ENCODE results near the gene DNAJC3.
"Not testable (repeated sequence)": the region's sequence is repeated elsewhere in the genome, so short reads cannot be mapped to it uniquely, and the experiment has no call there.

DNAJC3 gene, protein sequence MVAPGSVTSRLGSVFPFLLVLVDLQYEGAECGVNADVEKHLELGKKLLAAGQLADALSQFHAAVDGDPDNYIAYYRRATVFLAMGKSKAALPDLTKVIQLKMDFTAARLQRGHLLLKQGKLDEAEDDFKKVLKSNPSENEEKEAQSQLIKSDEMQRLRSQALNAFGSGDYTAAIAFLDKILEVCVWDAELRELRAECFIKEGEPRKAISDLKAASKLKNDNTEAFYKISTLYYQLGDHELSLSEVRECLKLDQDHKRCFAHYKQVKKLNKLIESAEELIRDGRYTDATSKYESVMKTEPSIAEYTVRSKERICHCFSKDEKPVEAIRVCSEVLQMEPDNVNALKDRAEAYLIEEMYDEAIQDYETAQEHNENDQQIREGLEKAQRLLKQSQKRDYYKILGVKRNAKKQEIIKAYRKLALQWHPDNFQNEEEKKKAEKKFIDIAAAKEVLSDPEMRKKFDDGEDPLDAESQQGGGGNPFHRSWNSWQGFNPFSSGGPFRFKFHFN

DNA sequence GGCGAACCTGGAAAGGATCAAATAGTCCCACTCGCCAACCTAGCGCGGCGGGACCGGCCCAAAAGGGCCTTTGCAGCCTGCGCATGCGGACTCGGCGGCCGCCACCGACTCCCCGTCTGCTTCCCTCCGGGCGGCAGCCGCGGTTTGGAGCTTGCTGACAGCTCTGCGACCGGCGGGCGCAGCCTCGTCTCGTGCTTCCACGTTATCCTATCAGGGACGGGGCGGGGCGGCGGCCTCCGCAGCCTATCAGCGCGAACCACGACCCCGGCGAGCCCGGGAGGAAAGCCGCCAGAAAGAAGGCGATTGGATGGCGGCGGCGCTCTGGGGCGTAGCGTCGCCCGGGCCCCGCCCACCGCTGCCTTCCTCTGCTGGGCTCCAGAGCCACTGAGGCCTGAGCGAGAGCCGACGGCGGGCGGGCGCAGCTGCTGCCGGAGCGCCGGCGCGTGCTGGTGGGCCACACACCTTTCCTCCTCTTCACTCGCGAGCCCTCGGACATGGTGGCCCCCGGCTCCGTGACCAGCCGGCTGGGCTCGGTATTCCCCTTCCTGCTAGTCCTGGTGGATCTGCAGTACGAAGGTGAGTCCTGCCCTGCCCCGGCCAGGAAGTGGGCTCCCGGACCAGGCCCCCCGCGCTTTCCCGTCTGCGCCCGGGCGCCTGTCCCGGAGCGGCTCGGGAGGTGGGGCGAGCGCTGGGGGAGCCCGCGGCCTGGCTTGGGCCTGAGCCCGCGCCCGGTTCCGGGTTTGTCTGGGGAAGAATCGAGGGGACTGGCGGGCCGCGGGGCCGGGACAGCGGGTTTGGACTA is at the start of gene DNAJC3:
DNAJC3 (plus strand) TSS at position 378 of the 802 bp plus-strand sequence; CDS start at position 495, 117 bp downstream.
- peak; percentile 98 for DNase-seq (ENCODE audit: low read depth in 2 of 2)

DNA sequence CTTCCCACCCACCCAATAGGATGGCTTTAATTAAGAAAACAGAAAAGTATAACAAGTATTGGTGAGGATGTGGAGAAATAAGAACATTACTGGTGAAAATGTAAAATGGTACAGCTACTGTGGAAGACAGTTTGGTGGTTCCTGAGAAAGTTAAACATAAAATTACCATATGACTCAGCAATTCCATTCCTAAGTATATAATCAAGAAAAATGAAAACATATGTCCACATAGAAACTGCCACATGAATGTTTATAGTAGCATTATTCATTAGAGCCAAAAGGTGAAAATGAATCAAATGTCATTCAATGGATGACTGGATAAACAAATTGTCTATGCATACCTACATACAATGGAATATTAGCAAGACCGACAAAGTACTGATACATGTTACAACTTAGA is 49.3 kb upstream of the DNAJC3 start:
- DNase-seq (ENCODE audit: low read depth in 2 of 2), result no peak

DNA sequence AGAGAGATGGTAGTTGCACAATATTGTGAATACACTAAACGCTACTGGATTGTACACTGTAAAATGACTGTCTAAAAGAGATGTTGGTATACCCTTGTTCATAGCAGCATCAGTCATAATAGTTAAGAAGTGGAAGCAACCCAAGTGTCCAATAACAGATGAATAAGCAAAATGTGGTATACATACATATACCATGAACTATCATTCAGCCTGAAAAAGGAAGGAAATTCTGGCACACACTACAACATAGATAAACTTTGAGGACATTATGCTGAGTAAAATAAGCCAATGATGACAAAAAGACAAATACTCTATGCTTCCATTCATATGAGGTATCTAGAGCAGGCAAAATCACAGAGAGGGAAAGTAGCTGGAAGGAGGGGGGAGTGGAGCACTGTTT is 48.5 kb upstream of the DNAJC3 start:
- DNase-seq (ENCODE audit: low read depth in 2 of 2), result no peak

DNA sequence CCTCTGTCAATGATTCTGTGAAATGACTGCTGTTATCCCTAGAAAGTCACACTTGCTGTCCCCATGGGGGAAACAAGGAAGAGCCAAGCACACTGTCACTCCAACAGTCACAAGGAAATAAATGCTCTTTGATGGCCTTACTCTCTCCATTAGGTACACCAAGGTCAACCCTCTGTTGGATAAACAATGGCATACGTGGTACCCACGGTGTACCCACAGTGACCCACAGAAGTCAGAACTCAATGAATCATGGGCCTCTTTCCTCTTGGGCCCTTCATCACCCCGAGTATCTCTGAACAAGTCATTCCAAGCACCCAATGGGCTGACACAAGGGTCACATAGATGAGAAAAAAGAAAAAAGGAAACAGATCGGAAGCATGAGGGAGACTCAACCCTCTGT is 47.9 kb upstream of the DNAJC3 start:
- no peak for DNase-seq (ENCODE audit: low read depth in 2 of 2)

DNA sequence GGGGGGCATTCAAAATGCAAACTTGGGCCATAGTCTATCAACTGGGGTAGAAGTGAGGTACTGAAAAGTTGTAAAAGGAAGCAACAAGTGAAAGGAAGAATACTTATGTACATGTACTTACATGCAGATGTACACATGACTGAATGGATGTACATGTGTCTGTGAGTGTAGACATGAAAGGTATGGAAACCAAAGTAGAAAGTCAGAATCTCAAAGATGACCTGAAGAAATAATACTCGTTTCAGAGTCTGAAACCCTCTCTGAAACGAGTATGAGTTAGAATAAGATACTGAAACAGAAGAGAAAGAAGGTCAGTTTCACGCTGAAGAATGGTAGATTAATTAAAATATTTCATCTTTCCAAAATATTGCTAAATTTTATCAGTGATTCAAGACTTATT is 46.3 kb upstream of the DNAJC3 start:
- no peak for DNase-seq (ENCODE audit: low read depth in 2 of 2)

DNA sequence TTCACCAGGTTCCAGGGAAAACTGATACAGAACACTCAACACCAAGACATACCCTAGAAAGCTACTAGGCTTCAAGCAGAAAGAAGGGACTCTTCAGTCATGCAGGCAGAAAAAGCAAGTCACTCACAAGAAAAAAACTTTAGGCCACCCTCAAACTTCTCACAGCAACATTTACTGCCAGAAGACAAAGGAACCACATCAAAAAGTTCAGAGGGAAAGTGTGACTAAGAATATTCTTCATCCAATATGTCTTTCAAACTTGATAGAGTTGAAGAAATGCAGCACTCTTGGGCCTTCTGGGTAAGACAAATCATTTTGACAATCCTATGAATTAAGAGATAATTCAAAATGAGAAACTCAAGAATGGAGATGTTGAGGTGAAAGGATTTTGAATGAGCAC is 40.1 kb upstream of the DNAJC3 start:
- DNase-seq (ENCODE audit: low read depth in 2 of 2), result no peak

DNA sequence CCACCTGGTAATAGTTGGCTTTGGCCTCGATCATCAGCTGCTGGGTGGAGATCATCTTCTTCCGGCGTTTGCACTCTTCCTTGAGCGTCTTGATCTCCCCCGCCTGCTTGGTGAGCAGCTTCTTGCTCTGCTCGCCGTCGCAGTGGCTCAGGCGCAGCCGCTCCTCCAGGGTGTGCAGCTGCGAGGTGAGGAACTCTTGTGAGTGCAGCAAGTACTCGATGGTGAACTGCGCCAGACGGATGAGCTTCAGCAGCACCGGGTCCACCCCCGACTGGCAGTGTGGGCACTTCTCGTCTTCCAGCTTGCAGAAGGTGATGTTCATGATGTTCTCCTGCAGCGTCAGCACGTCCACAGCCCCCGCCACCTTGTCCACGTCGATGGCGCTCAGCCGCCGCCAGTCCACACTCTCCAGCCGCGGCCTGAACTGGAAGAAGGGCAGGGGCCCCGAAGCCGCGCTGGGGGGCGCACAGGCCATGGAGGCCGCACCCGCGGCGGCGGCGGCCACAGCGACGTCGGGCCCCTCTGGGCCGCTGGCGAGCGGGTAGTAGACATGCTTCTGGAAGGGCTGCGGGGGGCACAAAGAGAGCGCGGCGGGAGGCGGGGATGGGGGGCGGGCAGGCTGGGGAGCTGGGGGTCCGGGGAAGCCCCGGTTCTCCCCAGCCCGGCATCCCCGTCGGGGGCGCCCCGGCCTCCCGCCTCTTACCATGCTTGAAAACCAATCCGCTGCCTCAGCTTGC is 35.5 kb upstream of the DNAJC3 start:
- no peak for DNase-seq (ENCODE audit: low read depth in 2 of 2)

DNA sequence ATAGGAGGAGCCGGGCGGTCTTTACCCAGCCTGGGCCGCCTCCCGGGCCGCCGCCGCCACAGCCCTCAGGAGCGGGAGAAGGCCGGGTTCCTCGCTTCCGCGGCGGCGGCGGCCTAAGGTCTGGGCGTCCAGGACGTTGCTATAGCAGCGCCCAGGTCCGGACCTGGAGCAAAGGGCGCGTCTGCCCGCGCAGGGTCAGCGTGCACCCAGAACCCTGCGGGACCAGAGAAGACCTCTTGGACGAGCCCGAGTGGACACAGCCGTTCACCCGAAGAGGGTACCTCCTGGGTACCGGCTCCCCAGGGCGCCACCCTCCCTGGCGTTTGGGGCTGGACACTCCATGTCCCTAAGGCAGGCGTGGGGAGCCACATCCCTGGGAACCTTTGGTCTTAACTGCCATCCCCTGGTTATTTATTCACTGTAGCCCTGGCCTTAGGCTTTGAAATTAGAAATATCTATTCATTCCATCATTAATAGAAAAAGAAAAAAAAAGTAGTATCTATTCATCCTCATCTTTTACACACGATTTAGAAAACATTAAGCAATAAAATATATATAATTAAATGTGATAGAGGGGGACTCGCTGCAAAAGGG is 34.8 kb upstream of the DNAJC3 start:
- no peak for DNase-seq (ENCODE audit: low read depth in 2 of 2)

DNA sequence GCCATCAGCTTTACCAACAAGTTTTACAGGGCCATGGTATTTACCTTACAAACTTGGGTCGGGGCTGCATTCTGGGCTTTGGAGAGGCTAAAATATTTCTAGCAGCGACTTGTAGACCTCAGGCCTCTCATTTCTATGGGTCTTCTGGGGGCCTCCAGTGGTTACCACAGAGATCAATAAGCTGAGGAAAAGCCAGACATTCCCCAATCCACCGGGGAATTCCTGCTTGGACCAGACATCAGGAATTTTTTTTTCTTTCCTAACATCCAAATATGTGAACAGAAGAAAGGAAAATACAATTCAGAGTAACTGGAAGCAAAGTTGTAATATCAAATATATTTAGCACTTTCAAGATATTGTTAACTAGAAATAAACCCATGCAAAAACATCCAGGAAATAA is 33.9 kb upstream of the DNAJC3 start:
- DNase-seq (ENCODE audit: low read depth in 2 of 2), result no peak

DNA sequence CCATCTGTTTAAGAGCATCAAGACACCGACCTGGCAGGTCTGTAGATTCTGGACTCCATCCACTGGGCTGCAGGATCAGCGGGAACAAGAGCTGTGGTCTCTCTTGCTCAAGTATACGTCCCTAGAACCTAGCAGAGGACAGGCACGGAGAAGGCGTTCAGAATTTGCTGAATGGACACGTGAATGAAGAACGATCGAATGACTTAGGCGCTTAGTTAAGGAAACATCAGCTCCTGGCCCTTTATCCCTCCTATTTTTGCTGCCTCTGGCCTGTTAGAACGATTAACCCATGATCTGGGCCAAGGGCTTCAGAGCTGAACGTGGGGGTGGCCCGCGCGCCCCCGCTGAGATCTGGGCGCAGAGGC is 33.4 kb upstream of the DNAJC3 start:
- DNase-seq (ENCODE audit: low read depth in 2 of 2), result no peak

DNA sequence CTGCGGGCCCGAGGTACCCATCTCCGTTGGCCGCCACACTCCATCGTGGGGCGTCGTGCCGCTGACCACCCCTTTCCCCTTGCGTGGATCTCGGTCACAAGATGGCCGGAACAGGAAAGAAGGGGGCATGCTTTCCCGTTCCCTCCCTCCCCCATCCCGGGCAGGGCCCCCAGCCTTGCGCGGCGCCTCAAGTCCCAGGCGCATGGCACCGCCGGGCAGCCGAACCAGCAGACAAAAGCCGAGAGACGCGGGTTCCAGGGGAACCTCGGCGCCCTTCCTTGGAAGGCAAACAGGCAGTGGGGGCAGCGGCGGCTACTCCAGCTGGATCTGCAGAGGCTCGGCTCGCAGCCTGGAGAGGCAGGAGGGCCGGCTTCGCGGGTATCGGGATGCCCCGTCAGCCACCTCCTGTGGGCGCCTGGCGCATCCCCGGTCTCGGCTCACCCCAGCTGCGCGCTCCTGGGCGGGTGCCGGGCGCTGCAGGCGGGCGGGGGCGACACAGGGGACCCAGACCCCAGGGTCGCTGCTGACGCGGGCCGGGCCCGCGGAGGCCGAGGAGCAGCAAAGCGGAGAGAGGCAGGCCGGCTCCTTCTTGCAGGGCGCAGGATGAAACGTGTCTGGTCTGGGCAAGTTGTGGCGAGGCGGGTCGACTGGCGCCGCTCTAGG is 32.9 kb upstream of the DNAJC3 start:
- no peak for DNase-seq (ENCODE audit: low read depth in 2 of 2)

DNA sequence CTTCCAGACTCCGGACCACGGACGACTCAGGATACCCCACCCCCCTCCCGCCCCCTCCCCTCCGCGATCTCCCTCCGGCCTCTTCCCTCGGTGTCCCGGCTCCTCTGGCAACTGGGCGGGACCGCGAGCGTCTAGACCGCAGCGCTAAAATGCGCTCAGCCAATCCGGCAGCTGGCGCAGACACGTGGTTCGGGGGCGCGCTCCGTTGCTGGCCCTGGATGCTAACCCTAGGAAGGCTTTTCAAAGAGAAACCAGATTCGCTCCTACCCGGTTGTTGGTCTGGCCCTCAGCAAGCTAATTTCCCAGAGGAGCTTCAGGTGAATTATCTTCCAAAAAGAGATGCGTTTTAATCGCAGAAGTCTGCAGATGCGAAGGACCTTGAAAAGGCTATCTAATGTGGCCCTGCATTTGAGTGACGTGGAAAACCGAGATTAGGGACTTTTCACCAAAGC is 32.3 kb upstream of the DNAJC3 start, which contains the start of gene DZIP1:
DZIP1 (minus strand) TSS at position 106 of the 452 bp plus-strand sequence. CDS start 2,677 bp downstream, outside the sequence.
- peak in 1 of 2 donors; percentile 19 for DNase-seq (ENCODE audit: low read depth in 2 of 2)

DNA sequence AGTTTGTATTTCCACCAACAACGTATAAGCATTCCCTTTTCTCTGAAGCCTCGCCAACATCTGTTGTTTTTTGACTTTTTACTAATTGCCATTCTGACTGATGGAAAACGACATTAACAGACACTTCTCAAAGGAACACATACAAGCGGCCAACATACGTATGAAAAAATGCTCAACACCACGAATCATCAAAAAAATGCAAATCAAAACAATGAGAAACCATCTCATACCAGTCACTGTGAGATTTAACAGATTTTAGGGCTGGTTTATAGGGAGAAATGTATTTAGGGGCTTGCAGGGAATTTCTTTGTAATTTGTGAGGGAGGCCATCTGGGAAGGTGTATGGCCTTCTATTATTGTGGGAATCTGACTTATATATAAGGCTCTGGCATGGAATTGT is 29.6 kb upstream of the DNAJC3 start:
- DNase-seq (ENCODE audit: low read depth in 2 of 2), result no peak

DNA sequence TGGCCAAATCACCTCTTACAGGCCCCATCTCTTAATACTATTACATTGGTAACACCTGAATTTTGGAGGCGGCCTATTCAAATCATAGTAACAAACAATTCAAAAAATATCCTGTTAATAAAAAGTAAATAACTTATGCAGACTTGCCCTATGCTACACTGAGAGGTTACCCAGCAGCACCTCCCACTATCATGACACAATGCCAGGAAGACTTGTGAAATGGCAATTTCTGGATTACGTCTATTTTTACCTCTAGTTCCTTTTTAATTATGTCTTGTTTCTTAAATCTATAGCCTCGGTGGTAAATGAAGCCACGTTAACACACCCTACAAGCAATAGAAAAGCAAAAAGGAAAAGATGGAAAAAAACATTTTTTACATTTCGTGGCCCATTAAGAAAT is 26.2 kb upstream of the DNAJC3 start:
- no peak for DNase-seq (ENCODE audit: low read depth in 2 of 2)

DNA sequence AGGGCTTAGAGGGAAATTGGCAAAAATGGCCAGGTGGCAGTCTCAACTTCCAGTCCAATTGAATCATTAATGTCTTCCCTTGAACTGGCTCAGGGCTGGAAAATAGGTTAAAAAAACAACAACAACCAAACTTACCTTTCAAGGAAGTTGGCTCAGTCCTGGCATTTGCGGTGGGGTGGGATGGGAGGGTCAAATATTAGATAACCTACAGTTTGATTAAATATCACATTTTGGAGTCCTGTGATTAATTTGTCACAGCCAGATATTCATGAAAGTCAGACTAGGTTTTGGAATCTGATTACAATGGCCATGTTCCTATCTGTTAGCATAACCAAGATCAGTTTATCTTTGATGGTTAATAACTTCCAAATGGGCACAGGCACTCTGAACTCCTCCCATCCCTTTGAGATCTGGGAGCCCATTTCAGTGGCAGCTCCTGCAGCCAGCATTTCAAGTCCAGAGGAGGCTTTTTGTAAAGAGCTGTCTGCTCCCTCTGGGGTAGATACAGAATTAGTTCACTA is 24.6 kb upstream of the DNAJC3 start:
- no peak for DNase-seq (ENCODE audit: low read depth in 2 of 2)

DNA sequence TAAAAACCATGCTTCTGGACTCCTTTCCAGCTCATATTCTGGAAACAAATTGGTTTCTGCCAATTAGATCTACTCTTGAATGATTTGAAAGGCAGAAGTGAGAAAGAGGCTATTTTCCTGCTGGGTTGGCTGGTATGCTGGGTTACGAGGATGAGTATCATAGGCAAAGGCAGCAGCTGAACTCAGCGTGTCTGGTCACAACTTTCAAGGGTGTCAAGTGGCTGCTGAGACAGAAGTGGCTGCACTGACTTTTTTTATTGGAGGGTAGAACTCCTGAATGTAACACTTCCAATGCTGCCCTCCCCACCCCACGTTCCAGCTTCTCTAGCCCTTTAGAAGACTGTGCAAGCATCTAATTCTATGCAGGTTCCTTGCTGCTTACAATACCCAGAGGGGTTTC is 24.1 kb upstream of the DNAJC3 start:
- no peak for DNase-seq (ENCODE audit: low read depth in 2 of 2)

DNA sequence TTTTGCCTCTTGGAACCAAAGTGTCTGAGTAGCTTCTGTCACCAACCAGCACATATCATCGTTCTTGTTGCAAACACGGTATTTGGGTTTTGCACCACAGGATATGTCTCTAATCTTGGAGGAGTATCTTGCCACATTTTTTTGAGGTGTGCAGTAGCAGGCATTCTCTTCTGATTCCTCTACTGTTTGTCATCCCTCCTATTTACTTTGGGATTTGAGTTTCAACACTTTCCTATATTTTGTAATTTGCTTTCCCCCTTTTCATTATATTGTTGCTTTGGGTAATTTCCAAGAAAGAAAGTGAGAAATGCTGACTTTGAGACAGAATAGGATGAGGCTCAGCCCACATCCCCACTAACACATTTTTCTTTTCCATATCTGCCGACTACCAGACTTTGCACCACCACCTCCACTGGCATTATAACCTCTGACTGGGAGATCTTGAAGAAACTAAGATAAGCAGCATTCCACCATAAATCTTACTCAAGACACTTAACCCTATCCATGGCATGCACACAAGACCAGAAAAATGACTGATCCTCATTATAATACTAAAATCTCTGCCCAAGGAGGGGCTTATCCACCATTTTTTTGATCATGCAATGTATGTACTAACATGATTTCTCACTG is 20.4 kb upstream of the DNAJC3 start:
- no peak for DNase-seq (ENCODE audit: low read depth in 2 of 2)

DNA sequence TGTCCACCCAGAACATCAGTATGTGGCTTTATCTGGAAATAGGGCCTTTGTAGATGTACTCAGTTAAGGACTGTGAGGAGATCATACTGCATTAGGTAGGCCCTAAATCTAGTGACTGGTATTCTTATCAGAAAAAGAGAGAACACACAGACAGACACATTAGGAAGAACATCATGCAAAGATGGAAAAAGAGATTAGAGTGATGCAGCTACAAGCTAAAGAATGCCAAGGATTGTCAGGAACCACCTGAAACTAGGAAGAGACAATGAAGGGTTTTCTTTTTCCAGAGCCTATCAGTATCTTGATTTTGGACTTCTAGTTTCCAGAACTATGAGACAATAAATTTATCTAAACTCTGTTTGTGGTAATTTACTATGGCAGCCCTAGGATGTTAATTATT is 17.4 kb upstream of the DNAJC3 start:
- DNase-seq (ENCODE audit: low read depth in 2 of 2), result no peak

DNA sequence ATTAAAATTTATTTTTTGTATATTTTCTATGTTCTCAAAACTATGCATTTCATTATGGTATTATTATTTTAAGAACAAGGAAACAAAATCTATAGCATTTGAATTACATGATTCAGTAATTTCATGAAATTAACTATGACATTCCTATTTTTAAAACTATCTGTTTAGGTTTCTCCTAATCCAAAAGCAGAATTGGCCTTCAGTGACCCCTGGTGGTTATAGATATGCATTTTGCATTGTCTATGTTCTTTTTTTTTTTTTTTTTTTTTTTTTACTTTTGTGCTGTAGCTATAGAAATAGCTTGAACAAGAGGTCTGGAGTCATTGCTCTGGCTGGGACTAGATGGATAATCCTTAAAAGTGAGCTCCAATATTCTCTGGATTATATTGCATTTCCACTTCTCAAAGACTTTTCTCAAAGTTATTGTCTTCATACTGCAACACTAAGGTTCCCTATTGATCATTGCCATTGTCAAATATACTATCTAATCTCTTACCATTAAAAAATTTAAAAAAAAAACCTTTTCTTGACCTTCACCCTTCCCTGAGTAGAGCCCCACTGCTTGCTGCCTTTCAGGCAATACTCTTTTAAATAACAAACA is 15.9 kb upstream of the DNAJC3 start:
- no peak for DNase-seq (ENCODE audit: low read depth in 2 of 2)

DNA sequence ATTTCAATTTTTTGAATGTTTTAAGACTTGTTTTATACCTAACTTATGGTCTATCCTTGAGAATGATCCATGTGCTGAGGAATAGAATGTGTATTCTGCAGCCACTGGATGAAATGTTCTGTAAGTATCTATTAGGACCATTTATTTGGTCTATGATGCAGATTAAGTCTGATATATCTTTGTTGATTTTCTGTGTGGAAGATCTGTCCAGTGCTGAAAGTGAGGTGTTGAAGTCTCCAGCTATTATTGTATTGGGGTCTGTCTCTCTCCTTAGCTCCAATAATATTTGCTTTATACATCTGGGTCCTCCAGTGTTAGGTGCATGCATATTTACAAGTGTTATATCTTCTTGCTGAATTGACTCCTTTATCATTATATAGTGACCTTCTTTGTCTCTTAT is 9.7 kb upstream of the DNAJC3 start:
- not testable (repeated sequence) for DNase-seq (ENCODE audit: low read depth in 2 of 2)

Measured in stimulated activated CD8-positive, alpha-beta memory T cell treated with anti-CD3 and anti-CD28 coated beads, Interleukin-15, amount 100 ng/mL, for 48 hours (primary cell).